NCI-H2107 treated with DMSO at 0.1 percent for 48 hours (cell line): ENCODE measurements around the gene RNF4.
A peak's percentile ranks its signal among the peaks of the same experiment; 100 is the strongest.
"Not testable (repeated sequence)": the region's sequence is repeated elsewhere in the genome, so short reads cannot be mapped to it uniquely, and the experiment has no call there.

Experiments used
- DNase-seq: peaks from one replicate; lab custom pipeline; 2025; ENCODE audit not compliant: unreplicated experiment; lab: John Stamatoyannopoulos, UW

The RNF4 gene

DNA sequence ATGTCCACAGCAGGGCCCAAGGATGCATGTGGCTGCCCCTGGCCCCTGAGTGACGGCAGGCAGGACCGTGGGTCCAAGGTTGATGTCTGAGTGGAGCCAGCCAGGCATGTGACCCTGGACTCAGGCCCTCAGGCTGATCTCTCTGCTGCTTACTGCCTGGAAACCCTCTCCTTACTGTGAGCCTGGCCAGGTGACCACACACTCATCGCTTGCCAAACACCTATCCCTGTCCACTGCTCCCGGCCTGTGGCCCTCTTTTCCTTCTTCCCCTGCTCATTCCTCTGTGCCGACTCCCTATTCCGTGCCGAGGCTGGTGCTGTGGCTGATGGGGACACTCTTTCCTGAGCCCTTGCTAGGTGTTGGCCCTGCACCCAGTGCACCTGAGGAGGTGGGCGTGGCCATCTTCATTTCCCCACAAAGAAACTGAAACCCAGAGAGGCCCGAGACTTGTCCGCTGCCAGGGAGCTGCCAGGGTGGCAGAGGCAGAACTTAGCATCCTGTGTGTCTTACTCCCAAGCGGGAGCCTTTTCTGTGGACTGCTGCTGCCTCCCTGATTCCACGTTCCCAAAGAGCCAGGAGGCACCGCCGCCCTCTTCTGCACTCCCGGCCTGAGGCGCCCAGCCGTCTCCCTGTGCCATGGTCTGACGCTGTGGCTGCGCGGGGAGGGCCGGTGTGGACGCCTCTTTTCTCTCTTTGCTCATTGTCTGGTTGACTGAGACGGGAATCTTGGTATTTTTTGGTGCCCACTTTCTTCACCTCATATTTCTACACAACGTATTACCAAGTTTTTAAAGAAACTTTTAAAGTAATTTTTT lies 11.2 kb upstream of the RNF4 start:
- no peak for DNase-seq

- no peak for DNase-seq
These were observed 10.1 kb upstream of the RNF4 start for GRCh38 chr4:2458546-2459491.

GRCh38 chr4:2459589-2460349 lies 9.1 kb upstream of the RNF4 start:
- no peak for DNase-seq

- no peak for DNase-seq
These were observed 7.5 kb upstream of the RNF4 start for GRCh38 chr4:2461246-2461960.

DNA sequence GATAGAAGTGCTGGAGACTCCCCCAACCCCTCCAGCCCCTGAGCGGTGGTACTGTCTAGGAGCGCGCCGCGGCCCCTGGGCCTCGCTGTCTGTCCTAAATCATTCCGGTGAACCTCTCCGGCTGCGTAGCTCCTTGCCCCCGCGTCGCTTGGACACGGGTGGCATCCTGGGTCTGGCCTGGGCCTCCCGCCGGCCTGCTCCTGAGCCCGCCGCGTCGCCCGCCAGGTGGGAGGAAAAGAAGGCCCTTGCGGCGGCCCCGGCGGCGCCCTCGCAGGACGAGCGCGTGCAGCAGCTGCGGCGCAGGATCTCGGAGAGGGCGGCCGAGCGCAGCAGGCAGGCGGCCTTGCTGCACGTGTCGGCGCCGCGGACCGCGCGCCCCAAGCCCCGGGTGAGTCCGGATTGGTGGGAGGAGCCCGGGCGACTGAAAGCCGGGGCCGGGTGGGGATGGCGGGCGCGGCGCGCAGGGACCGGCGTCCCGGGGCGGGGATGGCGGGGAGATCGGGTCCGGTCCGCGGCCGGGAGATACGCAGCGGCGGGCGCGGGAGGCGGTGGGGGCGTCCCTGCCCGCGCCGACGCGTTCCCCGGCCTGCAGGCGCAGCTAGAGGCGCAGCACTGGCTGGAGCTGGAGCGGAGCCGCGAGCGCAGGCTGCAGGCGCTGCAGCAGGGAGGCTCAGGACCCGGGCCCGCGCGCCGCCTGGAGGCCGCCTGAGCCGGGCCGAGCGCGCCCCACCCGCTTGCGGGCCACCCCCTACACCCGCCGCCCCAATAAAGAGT lies 6.5 kb upstream of the RNF4 start:
- DNase-seq: peak; percentile 5

DNA sequence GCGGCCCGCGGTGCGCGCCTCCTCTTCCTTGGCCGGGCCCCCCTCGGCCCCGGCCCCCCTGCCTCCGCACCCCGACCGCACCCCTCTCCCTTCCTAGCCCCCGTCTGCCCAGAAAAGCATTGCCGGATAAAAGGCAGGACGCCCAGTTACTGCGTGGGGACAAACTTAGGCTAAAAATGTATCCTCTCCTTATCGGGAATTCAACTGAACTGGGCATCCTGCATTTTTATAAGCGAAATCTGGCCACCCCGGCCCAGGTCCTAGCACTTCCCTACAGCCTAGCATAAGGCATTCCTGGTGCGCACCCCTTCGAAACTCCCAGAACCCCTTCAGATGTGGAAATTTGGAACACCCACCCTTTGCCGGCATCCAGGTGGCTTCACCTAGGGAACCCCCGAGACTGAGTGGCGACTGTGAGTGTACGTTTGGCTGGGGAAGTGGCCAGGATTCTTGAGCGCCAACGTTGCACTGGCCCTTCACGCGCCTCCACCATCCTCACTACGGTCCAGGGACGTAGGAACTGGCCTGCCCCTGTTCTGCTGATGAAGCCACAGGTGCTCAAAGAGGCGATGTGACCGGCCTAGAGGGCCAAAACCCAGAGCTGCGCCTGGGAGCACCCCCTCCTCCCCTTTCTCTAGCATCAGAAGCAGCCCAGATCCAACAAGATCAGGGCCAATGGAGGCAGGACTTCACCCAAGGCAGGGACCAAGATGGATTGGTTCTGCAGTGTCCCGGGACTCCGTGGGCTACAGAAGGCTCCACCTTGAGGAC lies 5.7 kb upstream of the RNF4 start:
- no peak for DNase-seq

GRCh38 chr4:2465032-2465431 lies 3.9 kb upstream of the RNF4 start:
- no peak for DNase-seq

DNA sequence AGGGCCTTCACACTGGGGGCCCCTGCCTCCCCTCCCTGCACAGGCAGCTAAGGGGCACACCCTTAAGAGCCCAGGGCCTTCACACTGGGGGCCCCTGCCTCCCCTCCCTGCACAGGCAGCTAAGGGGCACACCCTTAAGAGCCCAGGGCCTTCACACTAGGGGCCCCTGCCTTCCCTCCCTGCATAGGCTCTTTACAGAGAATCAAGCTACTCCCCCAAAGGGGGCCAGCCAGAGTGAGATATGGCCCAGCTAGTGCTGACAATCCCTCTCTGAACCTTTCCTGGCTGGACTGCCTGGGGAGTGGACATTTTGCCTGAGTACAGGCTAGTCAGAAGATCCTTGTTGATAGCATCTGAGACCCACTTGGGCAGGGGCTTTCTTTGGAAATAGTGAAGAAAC lies 3.4 kb upstream of the RNF4 start:
- DNase-seq: not testable (repeated sequence)

DNA sequence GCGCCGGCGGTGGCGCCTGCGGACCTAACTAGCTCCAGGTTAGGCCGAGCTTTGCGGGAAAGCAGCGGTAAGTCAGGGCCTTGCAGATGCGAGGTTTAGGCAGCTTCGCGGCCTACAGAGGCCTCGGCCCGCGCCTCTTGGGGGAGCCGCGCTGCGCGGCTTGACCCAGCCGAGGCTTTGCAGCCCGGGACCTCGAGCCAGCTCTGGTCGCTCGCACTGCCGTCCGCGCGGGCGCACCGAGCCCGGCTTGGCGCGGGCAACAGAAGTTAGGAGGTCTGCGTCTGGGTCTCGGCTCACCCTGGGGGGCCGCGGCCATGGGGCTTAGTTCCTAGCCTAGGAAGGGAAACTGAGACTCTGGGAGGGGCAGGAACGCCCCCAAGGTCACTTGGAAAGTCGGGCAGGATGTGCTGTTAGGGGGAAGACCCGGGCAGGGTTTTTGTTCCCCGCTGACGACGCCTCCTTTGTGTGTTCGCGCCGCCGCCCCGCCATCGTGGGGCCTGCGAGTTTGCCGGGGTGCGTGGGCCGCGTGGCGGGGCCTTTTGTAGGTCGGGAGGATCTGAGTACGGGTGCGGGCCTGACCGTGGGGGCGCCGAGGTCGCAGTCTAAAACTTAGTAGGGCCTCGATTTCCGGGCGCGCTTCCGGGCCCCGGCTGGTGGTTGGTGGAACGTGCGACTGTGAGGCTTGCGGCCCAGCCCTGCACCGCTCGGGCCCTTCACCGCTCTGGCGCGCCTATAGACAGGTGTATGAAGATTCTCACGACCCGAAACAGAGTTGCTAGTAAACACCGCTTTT lies 482 bp downstream of the RNF4 start:
- DNase-seq: no peak

DNA sequence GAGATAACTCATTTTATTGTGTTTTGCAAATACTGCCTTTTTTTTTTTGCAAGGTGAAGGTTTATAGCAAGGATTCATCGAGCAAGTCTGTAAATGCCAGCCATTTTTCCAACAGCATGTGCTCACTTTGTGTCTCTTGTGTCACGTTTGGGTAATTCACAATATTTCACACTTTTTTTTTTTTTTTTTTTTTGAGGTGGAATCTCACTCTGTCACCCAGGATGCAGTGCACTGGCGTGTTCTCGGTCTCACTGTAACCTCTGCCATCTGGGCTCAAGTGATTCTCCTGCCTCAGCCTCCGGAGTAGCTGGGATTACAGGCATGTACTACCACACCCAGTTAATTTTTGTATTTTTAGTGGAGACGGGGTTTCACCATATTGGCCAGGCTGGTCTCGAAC lies 1.9 kb downstream of the RNF4 start:
- DNase-seq: no peak

DNA sequence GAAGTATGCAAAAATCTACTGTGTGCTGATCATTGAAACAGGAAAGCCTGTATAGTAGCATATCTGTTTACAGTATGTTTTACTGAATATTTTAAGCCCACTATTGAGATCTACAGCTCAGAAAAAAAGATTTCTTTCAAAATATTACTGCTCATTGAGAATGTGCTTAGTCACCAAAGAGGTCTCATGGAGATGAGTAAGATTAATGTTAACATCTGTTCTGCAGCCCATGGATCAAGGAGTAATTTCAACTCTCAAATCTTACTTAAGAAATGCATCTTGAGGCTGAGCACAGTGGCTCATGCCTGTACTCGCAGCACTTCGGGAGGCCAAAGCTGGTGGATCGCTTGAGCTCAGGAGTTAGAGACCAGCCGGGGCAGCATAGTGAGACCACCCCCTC lies 3.3 kb downstream of the RNF4 start:
- no peak for DNase-seq

DNA sequence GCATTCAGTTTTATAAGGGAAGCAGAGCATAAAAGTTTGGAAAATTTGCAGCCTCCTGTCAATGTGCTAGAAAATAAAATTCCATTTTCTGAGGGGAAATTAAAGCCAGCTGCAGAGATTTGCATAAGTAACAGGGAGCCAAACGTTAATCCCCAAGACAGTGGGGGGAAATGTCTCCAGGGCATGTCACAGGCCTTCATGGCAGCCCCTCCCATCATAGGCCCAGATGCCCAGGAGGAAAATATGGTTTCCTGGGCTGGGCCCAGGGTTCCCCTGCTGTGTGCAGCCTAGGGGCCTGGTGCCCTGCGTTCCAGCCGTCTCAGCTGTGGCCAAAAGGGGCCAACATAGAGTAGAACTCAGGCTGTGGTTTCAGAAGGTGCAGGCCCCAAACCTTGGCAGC lies 9.3 kb downstream of the RNF4 start:
- no peak for DNase-seq

DNA sequence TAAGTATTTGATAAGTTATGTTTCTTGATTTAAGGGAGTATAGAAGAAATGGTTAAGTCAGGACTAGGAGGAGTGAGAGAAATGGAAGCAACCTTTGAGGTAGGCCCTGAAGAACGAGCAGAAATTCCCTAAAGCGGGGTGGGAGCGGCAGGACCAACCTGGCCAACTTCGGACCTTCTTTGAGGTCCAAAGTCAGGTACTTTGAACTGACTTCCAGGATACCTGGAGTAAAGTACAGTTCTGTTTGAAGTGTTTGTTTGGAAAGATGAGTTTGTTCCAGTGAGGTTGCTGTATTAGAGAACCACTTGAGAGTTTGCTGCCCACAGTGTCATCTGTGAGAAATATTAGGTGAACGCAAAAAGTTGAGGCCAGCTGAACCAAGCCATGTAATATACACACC lies 11.7 kb downstream of the RNF4 start:
- no peak for DNase-seq

DNA sequence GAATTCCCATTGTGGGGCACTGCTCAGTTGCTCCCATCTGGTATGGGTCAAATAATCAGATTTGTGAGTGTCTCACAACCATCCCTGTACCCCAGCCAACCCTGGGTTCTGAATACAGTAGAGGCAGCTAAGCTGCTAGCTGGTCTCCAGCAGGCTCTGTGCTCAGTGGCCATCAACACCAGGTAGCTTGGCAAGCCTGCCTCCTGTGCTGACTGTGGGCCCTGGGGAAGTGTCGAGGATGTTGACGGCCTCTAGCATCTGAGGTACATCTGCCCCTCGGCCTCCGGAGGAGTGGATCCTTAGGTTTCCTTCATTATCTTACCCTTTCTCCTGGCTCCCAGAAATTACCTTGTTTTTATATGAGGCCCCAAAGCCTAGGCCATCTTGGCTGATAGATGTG lies 13.3 kb downstream of the RNF4 start:
- DNase-seq: no peak

GRCh38 chr4:2482693-2483092 lies 13.8 kb downstream of the RNF4 start:
- DNase-seq: no peak

- no peak for DNase-seq
These were observed 14.3 kb downstream of the RNF4 start for GRCh38 chr4:2483237-2483636.

GRCh38 chr4:2484185-2484584 lies 15.3 kb downstream of the RNF4 start:
- DNase-seq: no peak

GRCh38 chr4:2484993-2485392 lies 16.1 kb downstream of the RNF4 start:
- DNase-seq: no peak
